ENCODE results near the gene CALU.

GRCh38 chr7:128724743-128725142 lies 14.4 kb upstream of the CALU start:
- TF ChIP-seq CTCF (conservative IDR thresholded peaks at IDR 0.05; ENCODE audit: low read depth, low read length): no peak
- no peak for TF ChIP-seq EZH2 (IDR thresholded peaks at IDR 0.05; ENCODE audit: low read length, unreplicated experiment)

Data from PC-3 (cell line).